ENCODE measurements around the gene HAAO.

HAAO gene

DNA sequence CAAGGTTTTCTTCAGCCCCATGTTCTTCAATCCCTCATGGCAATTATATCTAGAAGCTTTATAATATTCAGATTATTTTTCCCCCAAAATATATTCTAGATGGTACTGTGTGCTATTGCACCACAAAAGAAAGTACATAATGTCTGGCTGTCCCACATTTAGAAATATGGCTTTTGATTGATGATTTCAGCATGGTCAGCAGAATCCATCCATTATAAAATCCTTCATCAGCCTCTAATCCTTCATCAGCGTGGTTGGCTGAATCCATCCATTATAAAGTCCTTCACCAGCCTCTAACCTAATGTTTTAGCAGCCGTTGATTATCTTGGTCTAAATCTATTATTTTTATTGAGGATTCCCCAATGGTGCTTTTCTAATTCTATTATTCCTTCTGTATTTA lies 23.3 kb upstream of the HAAO start:
- no peak for DNase-seq (ENCODE audit: low read depth in 1 of 2, low spot score in 1 of 2)

DNA sequence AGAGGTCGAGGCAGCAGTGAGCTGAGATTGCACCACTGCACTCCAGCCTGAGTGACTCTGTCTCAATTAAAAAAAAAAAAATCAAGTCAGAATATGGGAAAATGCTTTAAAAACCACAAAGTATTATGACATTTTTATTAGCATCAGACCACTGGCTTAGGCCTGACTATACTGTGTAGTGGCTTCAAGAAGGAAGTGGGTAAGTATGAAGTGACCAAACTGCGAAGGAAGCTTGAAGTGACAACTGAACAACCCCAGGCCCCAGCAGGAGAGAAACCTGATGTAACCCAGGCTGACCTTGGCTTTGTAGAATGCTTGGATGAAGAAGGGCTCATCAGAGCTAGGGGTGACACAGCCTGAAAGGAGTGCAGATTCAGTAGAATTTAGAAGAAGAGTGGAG lies 21.4 kb upstream of the HAAO start:
- no peak for DNase-seq (ENCODE audit: low read depth in 1 of 2, low spot score in 1 of 2)

DNA sequence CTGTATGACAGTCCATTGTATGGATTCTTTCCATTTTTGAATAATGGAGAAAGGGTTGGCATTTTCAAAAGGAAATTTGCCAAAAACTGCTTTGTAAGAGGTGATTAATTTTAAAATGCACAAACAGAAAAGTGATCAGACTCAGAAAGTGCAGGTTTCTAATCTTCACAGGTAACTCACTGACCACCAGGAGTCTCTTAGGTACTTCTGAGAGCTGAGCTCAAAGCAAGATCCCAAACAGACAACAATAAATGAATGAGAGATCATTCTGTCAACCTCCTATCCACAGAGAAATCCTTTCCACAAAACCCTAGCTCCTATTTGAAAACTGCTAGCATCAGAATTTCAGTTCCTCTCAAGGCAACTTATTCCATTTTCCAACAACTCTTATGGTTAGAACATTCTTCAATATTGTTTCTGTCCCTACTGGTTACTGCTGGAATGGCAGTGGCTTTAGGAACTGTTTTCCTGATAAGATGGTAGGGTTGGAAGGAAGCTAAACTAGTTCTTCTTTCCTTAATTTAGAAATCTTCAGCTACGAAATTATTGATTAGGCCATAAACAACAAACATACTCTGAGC lies 20.6 kb upstream of the HAAO start:
- no peak for DNase-seq (ENCODE audit: low read depth in 1 of 2, low spot score in 1 of 2)

DNA sequence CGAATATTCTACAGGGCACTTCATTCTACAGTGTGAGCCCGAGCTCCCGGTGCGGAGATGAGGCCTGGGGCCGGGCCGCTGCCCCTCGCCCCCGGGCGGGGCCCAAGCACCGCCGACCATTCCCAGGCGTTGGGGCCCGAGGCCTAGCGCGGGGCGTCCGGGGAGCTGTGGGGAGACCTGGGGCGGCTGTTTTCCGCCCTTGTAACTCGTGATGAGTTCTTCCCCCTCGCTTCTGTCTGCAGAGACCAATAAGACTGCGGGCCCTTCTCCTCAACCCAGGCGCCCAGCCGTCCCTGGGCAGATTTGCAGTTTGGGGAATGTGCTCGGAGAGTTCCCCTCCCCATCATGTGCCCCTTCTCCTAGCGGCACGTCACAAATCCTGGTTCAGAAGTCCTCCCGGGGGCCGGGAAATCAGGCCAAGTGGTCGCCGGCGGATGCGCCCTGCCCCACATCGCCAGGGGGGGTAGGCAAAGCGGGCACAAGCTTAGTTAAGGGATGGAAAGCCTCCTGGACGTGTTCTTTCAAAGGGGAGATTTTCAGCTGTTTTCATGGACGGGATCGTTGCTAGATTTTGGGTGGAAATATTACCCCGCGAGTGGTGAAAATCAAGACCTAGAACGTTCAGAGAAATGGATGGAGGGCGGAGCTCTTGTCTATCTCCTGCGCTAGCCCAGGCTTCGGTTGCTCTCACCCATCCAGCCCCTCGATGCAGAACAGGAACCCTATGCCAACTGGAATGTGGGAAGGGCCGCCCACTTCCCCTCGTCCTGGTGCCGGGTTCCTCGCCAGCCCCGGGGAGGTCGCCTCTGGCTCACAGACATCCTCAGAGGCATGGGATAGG lies 18.8 kb upstream of the HAAO start:
- peak; percentile 21 to 31 for DNase-seq (ENCODE audit: low read depth in 1 of 2, low spot score in 1 of 2)

DNA sequence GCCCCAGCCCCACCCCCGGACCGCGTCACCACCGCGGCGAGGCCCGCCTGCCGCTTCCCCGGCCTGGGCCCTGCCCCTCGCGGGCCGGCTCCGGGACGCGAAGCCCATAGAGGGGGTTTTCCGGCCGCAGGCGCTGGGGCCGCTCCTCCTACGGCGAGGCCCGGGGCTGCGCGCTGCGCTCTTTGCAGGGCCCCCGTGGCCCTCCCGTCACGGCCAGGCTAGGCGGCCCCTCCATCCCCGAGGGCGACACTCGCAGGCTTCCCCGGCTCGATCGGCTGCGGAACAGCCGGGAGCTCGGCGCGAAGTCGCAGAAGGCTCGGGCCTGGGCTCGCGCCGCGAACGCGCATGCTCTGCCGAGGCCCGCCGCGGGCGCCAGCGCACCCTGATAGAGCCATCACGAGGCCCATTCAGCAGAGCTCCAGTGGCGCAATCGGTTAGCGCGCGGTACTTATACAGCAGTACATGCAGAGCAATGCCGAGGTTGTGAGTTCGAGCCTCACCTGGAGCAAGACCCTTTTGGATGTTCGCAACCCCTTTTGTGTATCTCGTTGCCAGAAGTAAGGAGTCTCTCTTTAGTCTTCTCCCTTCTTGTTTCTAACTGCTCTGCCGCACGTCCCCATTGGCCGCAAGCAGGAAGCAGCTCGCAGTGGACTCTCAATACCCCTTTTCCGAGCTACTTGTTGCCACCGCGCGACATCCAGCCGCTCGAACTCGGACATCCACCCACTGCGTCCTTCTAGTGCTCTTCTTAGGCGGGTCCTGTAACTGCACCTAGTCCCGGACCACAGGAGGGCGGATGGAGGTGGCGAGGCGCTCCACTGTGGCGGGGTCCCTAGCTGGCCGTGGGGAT lies 18.0 kb upstream of the HAAO start:
- DNase-seq (ENCODE audit: low read depth in 1 of 2, low spot score in 1 of 2) = peak; percentile 92 to 93

DNA sequence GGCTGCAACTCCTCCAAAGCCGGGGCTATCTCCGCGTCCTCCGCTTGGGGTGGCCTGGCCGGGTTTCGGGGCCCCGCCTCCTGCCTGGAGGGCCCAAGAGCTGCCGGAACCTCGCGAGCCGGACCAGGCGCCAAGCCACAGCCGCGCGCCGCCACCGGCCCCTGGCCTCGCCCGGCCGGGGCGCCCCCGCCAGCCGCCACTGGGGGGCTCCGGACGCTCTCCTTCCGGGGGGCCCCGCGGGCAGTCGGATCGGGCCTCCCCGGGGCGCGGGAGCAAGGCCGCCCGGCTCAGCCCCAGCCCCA lies 17.4 kb upstream of the HAAO start:
- DNase-seq (ENCODE audit: low read depth in 1 of 2, low spot score in 1 of 2) = no peak

DNA sequence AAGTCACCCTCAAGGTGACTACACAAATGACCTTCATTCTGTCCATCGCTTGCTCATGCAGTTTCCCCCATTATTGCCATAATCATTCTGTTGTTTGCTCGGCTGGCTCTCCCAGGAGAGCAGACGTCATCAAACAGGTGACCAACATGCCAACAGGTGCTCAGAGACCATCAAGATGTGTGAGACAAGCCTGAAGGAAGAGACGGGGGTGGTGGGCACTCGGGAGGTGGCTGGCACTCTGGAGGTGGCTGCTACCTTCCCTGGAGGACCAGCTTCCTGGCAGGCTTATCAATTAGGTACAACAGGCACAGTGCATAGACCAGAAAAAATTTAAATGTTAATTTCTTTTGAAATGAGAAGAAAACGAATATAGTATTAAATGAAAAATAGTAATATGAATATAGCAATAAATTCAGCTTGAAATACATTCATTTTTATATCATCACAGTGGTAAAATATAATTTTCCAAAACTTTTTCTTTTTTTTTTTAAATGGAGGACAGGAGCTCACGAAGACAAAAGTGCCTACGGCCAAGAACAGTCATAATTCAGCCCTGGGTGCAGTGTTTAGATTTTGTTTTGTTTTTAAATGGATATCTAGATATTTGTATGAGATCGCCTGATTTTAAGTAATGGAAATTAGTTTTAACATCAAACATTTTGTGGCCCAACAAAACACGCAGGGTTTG lies 16.9 kb upstream of the HAAO start:
- no peak for DNase-seq (ENCODE audit: low read depth in 1 of 2, low spot score in 1 of 2)

DNA sequence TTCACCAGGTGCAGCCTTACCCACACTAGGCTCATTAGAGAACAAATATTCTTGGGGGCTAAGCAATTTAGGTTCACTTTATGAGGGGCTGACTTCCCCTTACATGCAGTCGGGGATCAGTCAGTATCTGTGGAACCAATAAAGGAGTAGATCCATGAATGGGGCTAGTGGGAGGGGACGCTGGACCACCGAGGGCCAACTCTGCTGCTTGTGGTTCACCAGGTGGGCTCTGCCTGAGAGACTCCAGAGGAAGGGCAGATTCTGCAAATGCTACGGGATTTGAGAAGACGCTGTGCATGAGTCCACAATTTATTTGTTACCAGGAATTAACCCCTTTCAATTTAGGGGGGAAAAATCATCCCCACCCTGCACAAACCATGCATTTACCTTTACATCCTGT lies 15.9 kb upstream of the HAAO start:
- no peak for DNase-seq (ENCODE audit: low read depth in 1 of 2, low spot score in 1 of 2)

DNA sequence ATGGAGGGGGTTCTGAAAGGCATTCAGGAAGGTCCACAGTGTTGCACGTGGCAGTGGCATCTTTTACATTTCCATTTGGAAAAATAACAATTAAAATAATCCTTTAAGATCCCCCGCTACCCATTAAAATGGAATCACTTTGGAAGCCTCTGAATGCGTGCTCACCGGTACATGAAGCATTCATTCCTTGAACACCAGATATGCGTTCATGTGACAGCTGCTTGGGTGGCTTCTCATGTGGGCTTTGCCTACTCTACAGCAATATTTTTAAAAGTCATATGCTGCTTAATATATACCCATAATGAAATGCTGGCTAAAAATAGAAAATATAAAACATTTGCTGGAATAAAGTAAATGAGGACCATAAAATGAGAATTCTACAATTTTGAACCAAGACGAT lies 14.4 kb upstream of the HAAO start:
- no peak for DNase-seq (ENCODE audit: low read depth in 1 of 2, low spot score in 1 of 2)

DNA sequence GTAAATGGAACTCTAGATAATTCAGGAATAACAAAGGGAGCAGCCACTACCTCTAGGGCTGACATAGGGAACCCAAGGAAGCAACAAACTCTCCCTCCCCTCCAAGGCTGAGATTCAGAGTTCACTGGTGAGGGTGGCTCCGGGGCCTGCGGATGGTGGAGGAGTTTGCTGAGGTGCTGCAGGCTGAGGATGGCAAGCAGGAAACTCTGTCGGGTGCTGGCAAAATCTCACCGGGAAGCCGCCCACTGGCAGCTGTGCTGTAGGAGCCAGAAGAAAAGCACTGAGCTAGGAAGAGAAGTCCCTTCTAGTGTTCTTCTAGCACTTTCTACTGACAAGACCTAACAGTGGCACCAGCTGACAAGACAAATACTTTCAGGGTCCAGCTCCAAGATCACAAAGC lies 12.5 kb upstream of the HAAO start:
- DNase-seq (ENCODE audit: low read depth in 1 of 2, low spot score in 1 of 2) = no peak

DNA sequence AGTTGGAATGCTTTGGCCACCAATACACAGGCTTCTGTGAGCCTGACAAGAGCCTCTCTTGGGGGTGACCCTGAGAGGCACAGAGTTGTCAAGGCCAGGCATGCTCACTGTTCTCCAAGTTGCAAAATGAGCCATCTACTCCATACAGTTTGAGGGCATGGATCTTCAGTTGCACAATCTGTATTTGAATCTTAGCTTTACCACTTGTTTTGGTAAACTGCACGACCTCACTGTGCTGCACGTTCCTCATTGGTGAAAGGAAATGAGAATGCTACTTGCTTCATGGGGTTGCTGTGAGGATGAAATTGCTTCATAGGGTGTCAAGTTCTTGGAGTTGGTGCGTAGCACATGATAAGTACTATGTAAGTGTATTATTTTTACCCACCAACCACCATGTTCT lies 12.0 kb upstream of the HAAO start:
- DNase-seq (ENCODE audit: low read depth in 1 of 2, low spot score in 1 of 2) = no peak

DNA sequence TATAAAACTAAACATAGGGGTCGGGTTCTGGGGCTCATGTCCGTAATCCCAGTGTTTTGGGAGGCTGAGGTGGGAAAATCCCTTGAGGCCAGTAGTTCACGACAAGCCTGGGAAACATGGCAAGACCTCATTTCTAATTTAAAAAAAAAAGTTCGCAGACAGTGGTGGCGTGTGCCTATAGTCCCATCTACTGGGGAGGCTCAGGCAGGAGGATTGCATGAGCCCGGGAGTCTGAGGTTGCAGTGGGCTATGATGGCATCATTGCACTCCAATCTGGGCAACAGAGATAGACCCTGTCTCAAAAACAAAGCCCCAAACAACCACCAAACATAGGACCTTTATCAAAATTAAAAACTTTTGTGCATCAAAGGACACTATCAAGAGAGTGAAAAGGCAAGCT lies 9.8 kb upstream of the HAAO start:
- DNase-seq (ENCODE audit: low read depth in 1 of 2, low spot score in 1 of 2) = no peak

DNA sequence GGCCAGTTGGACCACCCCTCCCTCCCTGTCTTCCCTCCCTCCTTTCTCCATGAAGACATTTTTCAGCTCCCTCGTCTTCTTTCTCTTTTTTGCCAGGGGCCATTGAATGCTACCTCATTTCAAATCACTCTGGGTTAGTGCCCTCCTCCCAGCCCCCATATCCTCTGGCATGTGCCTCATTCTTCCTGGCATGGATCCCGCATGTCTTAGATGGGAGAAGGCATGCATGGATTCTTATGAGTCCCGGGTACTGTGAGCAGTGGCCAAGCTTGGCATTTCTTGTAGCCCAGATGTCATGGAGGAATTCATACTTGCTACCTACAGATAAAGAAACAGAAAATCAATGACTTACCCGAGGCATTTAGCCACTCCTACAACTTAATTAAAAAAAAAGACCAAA lies 9.0 kb upstream of the HAAO start:
- DNase-seq (ENCODE audit: low read depth in 1 of 2, low spot score in 1 of 2) = no peak

DNA sequence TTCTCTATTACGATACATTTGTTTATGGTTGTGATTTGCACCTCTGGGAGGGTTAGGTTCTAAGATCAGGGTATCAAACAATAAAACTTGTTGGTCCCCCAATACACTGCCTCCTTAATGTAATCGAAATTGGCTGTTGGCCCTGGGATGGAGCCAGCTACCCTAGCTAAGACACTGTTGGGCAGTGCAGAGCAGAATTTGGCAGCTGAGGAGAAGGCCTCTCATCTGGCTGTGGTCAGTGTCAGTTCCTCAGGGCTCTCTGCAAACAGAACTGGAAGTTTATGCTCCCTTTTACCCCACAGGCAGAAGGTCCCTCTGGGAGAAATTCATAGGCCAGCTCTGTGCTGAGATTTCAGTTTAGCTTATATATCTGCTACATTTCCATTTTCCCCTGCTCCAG lies 8.6 kb upstream of the HAAO start:
- DNase-seq (ENCODE audit: low read depth in 1 of 2, low spot score in 1 of 2) = no peak

DNA sequence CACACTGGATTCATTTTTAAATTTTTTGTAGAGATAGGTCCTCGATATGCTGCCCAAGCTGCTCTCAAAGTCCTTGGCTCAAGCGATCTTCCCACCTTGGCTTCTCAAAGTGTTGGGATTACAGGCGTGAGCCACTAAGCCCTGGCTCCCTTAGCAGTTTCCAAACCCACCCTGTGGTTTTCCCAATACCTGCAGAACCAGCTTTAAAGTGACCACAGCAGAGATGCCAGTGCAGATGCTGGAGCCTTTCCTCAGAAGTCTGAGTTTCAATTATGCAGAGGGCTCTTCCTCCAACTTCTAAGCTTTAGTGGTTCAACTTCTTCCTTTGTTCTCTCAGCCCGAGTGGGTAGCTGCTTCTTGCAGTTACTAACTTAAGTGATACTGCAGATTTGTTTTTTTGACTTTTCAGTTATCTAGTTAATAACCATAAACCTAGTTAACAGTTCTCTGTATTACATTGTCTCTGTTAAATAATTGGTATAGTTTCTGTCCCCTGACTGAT lies 8.1 kb upstream of the HAAO start:
- DNase-seq (ENCODE audit: low read depth in 1 of 2, low spot score in 1 of 2) = no peak

DNA sequence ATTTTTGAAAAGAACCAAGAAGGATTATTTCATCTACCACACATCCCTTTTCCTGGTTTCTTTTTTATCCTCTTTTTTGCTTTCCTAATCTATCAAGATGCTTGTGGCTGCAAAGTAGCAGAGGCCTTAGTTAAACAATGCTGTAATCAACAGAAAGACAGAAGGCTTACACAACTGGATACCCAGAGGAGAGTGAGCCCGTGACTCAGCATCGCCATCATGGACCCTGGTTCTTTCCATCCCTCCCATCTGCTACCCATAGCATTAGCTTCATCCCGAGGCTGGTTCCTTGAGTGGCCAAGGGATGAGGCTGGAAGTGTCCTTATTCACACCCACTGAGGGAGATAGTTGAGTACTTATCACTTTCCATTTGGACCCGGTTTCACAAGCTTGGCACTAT lies 7.5 kb upstream of the HAAO start:
- no peak for DNase-seq (ENCODE audit: low read depth in 1 of 2, low spot score in 1 of 2)

DNA sequence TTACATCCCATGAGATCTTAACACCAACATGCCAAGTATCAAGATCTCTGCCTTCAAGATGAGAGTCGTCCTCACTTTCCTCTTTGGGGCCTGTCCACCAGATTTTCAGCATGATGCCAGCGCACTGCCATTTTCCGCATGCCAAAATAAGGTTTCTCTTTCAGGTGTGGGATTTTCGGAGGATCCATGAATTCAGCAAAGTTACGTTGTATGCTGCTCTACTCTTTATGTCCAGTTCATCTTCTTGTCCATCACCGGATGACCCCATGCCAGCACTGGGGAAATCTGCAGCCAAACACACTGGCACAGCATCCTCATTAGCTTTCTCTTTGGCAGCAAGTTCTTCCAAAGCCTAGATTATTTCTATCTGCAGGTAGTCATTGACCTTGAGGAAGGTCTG lies 4.9 kb upstream of the HAAO start:
- DNase-seq (ENCODE audit: low read depth in 1 of 2, low spot score in 1 of 2) = no peak

DNA sequence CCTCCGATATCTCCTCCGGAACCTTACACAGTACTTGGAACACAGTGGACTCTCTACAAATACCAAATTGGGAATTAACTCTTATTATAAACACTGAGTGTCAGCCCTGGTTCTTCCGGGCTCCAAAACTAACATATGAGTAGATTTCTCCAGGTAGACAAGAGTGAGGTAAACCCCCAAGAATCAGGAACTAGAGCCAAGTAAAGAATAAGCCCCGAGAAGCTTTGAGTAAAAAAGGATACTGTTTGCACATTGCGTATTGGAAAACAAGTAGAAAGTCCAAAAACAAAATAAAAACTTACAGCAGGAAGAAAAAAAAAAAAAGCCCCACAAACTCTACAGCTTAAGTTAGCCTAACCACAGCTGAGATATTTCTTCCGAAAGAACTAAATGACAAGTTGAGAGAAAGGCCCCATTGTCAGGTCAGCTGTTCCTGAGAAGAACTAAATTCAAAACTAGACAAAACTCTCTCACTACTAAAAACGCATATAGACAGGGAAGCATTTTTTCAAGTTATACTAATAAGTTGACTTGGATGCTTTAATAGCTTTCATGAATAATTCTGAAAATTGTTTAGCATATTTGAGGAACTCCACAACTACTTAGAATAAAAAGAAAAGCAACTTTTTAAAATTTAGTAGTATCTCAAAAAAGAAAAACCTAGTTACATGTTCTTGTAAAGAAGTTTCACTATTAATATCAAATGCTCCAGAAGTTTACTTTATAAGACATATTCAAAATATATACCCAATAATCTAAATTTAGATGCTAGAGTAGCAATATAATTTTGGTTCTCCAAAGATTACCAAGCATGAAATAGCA lies 4.3 kb upstream of the HAAO start:
- DNase-seq (ENCODE audit: low read depth in 1 of 2, low spot score in 1 of 2) = no peak

DNA sequence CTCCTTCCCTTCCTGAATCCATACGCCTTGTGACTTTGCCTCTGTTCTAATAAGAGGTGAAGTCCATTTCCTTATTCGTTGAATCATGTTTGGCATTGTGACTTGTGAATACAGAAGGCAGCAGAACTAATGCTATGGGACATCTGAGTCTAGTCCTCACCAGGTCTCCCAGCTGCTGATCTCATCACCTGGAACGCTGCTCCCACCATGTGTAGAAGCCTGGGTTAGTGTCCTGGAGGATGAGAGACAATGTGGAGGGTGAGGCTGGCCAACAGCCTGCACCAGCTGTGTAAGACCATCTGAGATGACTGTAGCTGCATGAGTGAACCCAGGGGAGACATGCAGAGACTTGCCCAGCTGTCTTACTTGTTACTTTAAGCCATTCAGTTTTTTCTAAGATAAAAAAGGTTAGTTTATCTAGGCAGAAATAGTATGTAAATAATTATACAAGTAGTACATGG lies 3.5 kb upstream of the HAAO start:
- no peak for DNase-seq (ENCODE audit: low read depth in 1 of 2, low spot score in 1 of 2)

DNA sequence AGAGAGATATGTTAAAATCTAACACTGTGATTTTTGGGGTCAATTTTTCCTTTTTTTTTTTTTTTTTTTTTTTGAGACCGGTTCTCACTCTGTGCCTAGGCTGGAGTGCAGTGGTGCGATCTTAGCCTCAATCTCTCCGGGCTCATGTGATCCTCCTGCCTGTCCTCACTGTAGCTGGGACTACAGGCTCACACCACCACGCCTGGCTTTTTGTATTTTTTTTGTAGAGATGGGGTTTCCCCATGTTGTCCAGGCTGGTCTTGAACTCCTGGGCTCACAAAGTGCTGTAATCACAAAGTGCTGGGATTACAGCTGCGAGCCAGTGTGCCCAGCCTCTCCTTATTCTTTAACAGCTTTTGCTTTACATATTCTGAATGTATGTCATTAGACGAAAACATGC lies 2.9 kb upstream of the HAAO start:
- DNase-seq (ENCODE audit: low read depth in 1 of 2, low spot score in 1 of 2) = no peak
